MCF 10A (cell line): ENCODE data around the gene TPBG. TPM values are rescaled to one million over a fixed set of nuclear protein-coding genes. Genes with fewer than 3 reads are reported as not detected.

ENCODE experiments used
- BruUV-seq: library from RNA; stranded (reverse); fragments of 400-500 nt; replicated peaks from 2 replicates; lab custom pipeline; 2021; lab: Mats Ljungman, UMichigan
- CTCF ChIA-PET: fragments of 300-600 bp; sonication (Branson Sonifier 250); formaldehyde crosslinking; extraction: SDS; loops from one replicate; lab custom pipeline; 2021; ENCODE audit warnings: antibody characterized with exemption, inconsistent platforms; lab: Yijun Ruan, JAX
- POLR2A ChIA-PET: fragments of 300-600, 350-650 bp; sonication (Branson Sonifier 250); formaldehyde crosslinking; extraction: SDS; loops from one replicate; lab custom pipeline; 2020; ENCODE audit warnings: antibody characterized with exemption, inconsistent platforms; lab: Yijun Ruan, JAX
- DNase-seq: peaks from one replicate; pipeline ENCODE4 v3.0.0-alpha.2; 2018; ENCODE audit not compliant: unreplicated experiment
- H3K27ac Mint-ChIP-seq: one replicate; pipeline ENCODE4 v1.8.0; 2022; ENCODE audit warnings: mild to moderate bottlenecking, low read depth, mixed read lengths; ENCODE audit not compliant: unreplicated experiment
- H3K27me3 Mint-ChIP-seq: one replicate; pipeline ENCODE4 v1.8.0; 2022; ENCODE audit warnings: mixed read lengths; ENCODE audit not compliant: insufficient read depth, unreplicated experiment
- H3K36me3 Mint-ChIP-seq: one replicate; pipeline ENCODE4 v1.8.0; 2022; ENCODE audit warnings: mild to moderate bottlenecking, moderate library complexity, mixed read lengths; ENCODE audit not compliant: insufficient read depth, unreplicated experiment
- H3K4me1 Mint-ChIP-seq: one replicate; pipeline ENCODE4 v1.8.0; 2022; ENCODE audit warnings: mixed read lengths; ENCODE audit not compliant: insufficient read depth, unreplicated experiment
- H3K4me3 Mint-ChIP-seq: one replicate; pipeline ENCODE4 v1.8.0; 2022; ENCODE audit warnings: mild to moderate bottlenecking, moderate library complexity, mixed read lengths; ENCODE audit not compliant: unreplicated experiment
- H3K9me3 Mint-ChIP-seq: one replicate; pipeline ENCODE4 v1.8.0; 2022; ENCODE audit warnings: mixed read lengths; ENCODE audit not compliant: unreplicated experiment
- CTCF ChIP-seq: fragments of 200-600 bp; IDR thresholded peaks from one replicate; pipeline ENCODE4 v1.8.0; 2022; ENCODE audit warnings: antibody characterized with exemption, mild to moderate bottlenecking; ENCODE audit not compliant: unreplicated experiment
- intact Hi-C: fragments of 100-400 bp; cut with micrococcal nuclease; formaldehyde crosslinking; loops from 2 replicates; pipeline ENCODE4 v1.14.1; 2022
- total RNA-seq: library from RNA; stranded (reverse); gene quantifications from 2 replicates; pipeline ENCODE4 v1.2.3, GENCODE V29; 2022

The TPBG gene
- total RNA-seq, 1 experiment from 2014 or later: 72.9 TPM

GRCh38 chr6:82396964-82397751 lies 33.5 kb downstream of the TPBG start:
- peaks cover 45% of the 10 kb centered on the region for H3K4me1 Mint-ChIP-seq
- H3K36me3 Mint-ChIP-seq: no peaks in the 10 kb centered on the region
- H3K4me3 Mint-ChIP-seq: peak overlapping the region; percentile 67
- CTCF ChIA-PET: interaction anchor here (0.6 to 0.8 kb wide), 3 partner anchors 10 to 285 kb away, joined by 3 to 5 read pairs (median 3); no protein-coding TSS in a partner anchor
- peak overlapping the region; percentile 70 for H3K27ac Mint-ChIP-seq
- no peak for TF ChIP-seq CTCF
- H3K9me3 Mint-ChIP-seq: no peaks in the 10 kb centered on the region
- POLR2A ChIA-PET: interaction anchor here (0.6 to 4.7 kb wide), 21 partner anchors 8 to 786 kb away, joined by 3 to 65 read pairs (median 5); partner anchors contain the start of genes TPBG and UBE3D
- intact Hi-C loops: loop anchor here (2.0 kb wide), 1 partner anchor 32 kb away; no protein-coding TSS in a partner anchor
- TSS peak; percentile 85 for BruUV-seq
- H3K27me3 Mint-ChIP-seq: no peaks in the 10 kb centered on the region
- DNase-seq: peak; percentile 96

GRCh38 chr6:82397962-82398692 lies 34.5 kb downstream of the TPBG start:
- ChIA-PET CTCF (interaction anchor here (0.6 to 1.2 kb wide), 4 partner anchors 11 to 669 kb away, joined by 3 to 5 read pairs (median 3); partner anchors contain the start of gene DOP1A), POLR2A (interaction anchor here (0.6 to 4.7 kb wide), 17 partner anchors 9 to 785 kb away, joined by 3 to 65 read pairs (median 6); partner anchors contain the start of genes DOP1A, TPBG and UBE3D)
- intact Hi-C loops: loop anchor here (1.0 to 2.0 kb wide), 2 partner anchors 11 to 33 kb away; no protein-coding TSS in a partner anchor
- Mint-ChIP-seq H3K4me1 (peaks cover 45% of the 10 kb centered on the region), H3K27ac (peak overlapping the region; percentile 70), H3K9me3 (no peaks in the 10 kb centered on the region), H3K27me3 (no peaks in the 10 kb centered on the region), H3K36me3 (peaks cover 4% of the 10 kb centered on the region), H3K4me3 (peak overlapping the region; percentile 67)
- peak; percentile 75 for DNase-seq
- BruUV-seq: TSS peak; percentile 56
- TF ChIP-seq CTCF: no peak

DNA sequence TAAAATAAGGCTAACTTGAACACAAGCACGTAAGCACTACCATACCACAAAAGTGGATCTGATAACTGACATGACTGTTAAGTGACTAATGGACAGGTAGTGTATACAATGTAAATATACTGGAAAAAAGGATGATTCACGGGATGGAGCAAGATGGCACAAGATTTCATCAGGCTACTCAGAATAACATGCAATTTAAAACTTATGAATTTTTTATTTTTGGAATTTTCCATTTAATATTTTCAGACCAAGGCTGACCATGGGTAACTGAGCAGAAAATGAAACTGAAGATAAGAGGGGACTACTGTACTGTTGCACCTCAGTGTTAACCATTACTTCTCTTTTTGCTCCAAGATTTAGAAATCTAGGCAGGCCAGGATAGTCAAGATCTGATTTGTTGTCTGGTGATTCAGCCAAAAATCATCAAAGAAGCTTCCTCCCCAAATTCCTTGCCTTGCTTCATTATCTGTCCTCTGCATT lies 45.4 kb downstream of the TPBG start:
- CTCF ChIA-PET: no interaction called here
- Mint-ChIP-seq H3K4me1 (peaks cover 47% of the 10 kb centered on the region), H3K27ac (peak overlapping the region; percentile 95), H3K4me3 (peak overlapping the region; percentile 22), H3K27me3 (no peaks in the 10 kb centered on the region), H3K36me3 (peaks cover 13% of the 10 kb centered on the region), H3K9me3 (peaks cover 8% of the 10 kb centered on the region)
- no peak for TF ChIP-seq CTCF
- intact Hi-C loops: loop anchor here (1.0 kb wide), 1 partner anchor 11 kb away; no protein-coding TSS in a partner anchor
- no TSS peak for BruUV-seq
- peak; percentile 90 for DNase-seq
- POLR2A ChIA-PET: interaction anchor here (1.5 to 5.0 kb wide), 5 partner anchors 11 to 46 kb away, joined by 7 to 43 read pairs (median 33); partner anchors contain the start of gene TPBG
